Measurements from ENCODE around the gene THNSL1.

THNSL1 gene

GRCh38 chr10:25017661-25018060 is 1.2 kb downstream of the THNSL1 start:
- no peak for DNase-seq (ENCODE audit: low spot score)
- TF ChIP-seq, protein P1, sequence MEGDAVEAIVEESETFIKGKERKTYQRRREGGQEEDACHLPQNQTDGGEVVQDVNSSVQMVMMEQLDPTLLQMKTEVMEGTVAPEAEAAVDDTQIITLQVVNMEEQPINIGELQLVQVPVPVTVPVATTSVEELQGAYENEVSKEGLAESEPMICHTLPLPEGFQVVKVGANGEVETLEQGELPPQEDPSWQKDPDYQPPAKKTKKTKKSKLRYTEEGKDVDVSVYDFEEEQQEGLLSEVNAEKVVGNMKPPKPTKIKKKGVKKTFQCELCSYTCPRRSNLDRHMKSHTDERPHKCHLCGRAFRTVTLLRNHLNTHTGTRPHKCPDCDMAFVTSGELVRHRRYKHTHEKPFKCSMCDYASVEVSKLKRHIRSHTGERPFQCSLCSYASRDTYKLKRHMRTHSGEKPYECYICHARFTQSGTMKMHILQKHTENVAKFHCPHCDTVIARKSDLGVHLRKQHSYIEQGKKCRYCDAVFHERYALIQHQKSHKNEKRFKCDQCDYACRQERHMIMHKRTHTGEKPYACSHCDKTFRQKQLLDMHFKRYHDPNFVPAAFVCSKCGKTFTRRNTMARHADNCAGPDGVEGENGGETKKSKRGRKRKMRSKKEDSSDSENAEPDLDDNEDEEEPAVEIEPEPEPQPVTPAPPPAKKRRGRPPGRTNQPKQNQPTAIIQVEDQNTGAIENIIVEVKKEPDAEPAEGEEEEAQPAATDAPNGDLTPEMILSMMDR (conservative IDR thresholded peaks at IDR 0.05; ENCODE audit: low read depth), result no peak
- H3K27ac ChIP-seq, result no peak overlapping the region
- ChIA-PET POLR2A (ENCODE audit: low non-redundant PET) (no interaction called here), CTCF (no interaction called here)

DNA sequence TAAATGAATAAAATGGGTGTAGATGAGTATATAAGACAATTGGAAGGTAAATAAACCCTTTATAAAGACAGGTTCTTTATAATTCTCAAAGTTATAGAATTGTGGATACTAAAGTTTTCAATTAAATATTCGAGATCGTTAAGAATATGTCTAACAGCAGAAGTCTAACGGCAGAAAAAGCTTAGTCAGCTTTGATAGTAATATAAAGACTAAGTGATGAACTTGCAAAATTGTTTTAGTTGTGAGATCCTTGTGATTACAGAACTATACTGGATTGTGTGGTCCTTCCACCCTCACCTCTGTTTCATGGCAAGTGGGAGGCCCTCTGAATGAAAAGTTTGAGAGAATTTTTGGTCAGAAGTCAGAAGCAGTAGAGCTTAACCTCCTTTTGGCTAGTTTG is 2.3 kb downstream of the THNSL1 start:
- POLR2A ChIA-PET (ENCODE audit: low non-redundant PET), result no interaction called here
- TF ChIP-seq, protein P1 (conservative IDR thresholded peaks at IDR 0.05; ENCODE audit: low read depth), result no peak

DNA sequence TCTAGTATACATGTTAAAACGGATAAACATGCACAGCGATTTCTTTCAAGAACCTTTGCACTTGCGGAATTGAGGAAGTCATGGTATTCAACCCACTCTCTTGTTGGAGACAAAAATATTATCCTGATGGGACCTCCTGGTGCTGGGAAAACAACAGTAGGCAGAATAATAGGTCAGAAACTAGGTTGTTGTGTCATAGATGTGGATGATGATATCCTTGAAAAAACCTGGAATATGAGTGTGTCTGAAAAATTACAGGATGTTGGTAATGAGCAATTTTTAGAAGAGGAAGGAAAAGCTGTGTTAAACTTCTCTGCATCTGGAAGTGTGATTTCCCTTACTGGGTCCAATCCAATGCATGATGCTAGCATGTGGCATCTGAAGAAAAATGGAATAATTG is 6.9 kb downstream of the THNSL1 start:
- ChIA-PET POLR2A (ENCODE audit: low non-redundant PET) (no interaction called here), CTCF (interaction anchor here (0.6 to 2.7 kb wide), 2 partner anchors 46 to 58 kb away, joined by 3 to 23 read pairs; no protein-coding TSS in a partner anchor)
- TF ChIP-seq, protein P1 (conservative IDR thresholded peaks at IDR 0.05; ENCODE audit: low read depth), result no peak
- no peak overlapping the region for H3K27ac ChIP-seq
- no peak for DNase-seq (ENCODE audit: low spot score)

More for the DNA sequence above, 2.3 kb downstream of the THNSL1 start:
- H3K27ac ChIP-seq, result no peak overlapping the region
- CTCF ChIA-PET, result interaction anchor here (2.2 kb wide), 1 partner anchor 63 kb away, joined by 6 read pairs; no protein-coding TSS in a partner anchor
- DNase-seq (ENCODE audit: low spot score), result no peak

GRCh38 chr10:25024528-25024927 is 8.1 kb downstream of the THNSL1 start:
- ChIA-PET CTCF (interaction anchor here (0.6 to 2.7 kb wide), 3 partner anchors 34 to 1311 kb away, joined by 3 to 23 read pairs (median 7); no protein-coding TSS in a partner anchor), POLR2A (ENCODE audit: low non-redundant PET) (interaction anchor here (0.6 kb wide), 1 partner anchor 152 kb away, joined by 4 read pairs; no protein-coding TSS in a partner anchor)
- TF ChIP-seq, protein P1 (conservative IDR thresholded peaks at IDR 0.05; ENCODE audit: low read depth), result no peak
- H3K27ac ChIP-seq, result no peak overlapping the region
- no peak for DNase-seq (ENCODE audit: low spot score)

DNA sequence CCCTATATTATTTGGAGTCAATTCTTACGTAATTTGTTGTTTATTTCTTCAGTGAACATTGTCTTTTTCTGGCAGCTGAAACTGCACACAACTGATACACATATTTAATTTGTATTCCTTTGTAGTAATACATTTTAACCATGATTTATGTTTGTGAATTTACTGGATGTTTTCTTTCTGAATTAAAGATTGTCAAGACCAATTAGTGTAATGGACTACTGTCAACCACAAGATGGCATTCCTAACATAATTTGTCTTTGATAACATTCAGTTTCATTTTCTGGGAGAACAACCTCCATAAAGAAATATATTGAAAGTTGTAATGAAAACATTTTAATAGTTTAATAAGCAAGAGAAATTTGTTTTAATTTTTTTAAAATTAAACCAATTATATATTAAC is 10.1 kb downstream of the THNSL1 start:
- TF ChIP-seq, protein P1 (conservative IDR thresholded peaks at IDR 0.05; ENCODE audit: low read depth), result peak; percentile 61; the same call in 1 of the 2 replicates
- ChIA-PET POLR2A (ENCODE audit: low non-redundant PET) (no interaction called here), CTCF (interaction anchor here (0.6 kb wide), 1 partner anchor 1814 kb away, joined by 3 read pairs; no protein-coding TSS in a partner anchor)
- no peak overlapping the region for H3K27ac ChIP-seq
- peak; percentile 32 for DNase-seq (ENCODE audit: low spot score)

DNA sequence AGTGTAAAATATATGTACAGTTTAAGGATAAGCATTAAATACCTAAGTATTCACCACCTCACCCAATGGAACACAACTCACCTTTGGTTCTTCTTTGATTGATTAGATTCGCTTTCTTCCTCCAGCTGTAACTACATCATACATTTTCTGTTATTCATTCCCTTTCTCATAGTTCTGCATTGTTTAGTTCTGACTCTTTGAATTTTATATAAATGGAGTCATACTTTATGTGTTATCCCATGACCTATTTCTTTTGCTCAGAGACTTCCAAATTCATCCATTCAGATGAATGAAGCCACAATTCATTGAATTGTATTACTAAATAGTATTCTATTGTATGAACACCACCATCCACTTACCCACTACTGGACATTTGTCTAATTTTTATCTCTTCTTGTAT is 12.3 kb downstream of the THNSL1 start:
- no peak for DNase-seq (ENCODE audit: low spot score)
- CTCF ChIA-PET, result interaction anchor here (1.1 kb wide), 1 partner anchor 198 kb away, joined by 6 read pairs; no protein-coding TSS in a partner anchor

More for the DNA sequence above, 12.3 kb downstream of the THNSL1 start:
- H3K27ac ChIP-seq, result no peak overlapping the region
- TF ChIP-seq, protein P1 (conservative IDR thresholded peaks at IDR 0.05; ENCODE audit: low read depth), result no peak
- POLR2A ChIA-PET (ENCODE audit: low non-redundant PET), result no interaction called here

All from RWPE1 (cell line).